ENCODE data around the gene RBM47. TPM values are rescaled to one million over a fixed set of nuclear protein-coding genes. Genes with fewer than 3 reads are reported as not detected.

RBM47 gene

Small RNA genes lying within 50 kb of the gene (small RNA-seq; reads per million reads assigned to genes)
- gene AC098869.1 (ENCODE audit: insufficient read depth) (not detected), gene MIR4802 (ENCODE audit: insufficient read depth) (not detected), gene RNU7-74P (ENCODE audit: insufficient read depth) (not detected)

Data from neuronal stem cell (in vitro differentiated cells).